GM18519 (cell line): Measurements from ENCODE around the gene DOCK1.

Source experiments
- ATAC-seq: cut with Tn5 transposase; IDR thresholded peaks from one replicate; pipeline ENCODE4 v1.9.1; 2021; ENCODE audit warnings: mild to moderate bottlenecking, moderate library complexity; ENCODE audit not compliant: unreplicated experiment, low FRiP score

The DOCK1 gene

GRCh38 chr10:127195041-127195506 is 289.8 kb downstream of the DOCK1 start:
- no peak for ATAC-seq

GRCh38 chr10:127195571-127196281 is 290.5 kb downstream of the DOCK1 start:
- ATAC-seq = no peak

GRCh38 chr10:127196282-127197153 is 291.3 kb downstream of the DOCK1 start, which contains the start of gene INSYN2A:
Gene INSYN2A, minus strand, starts transcription at chr10:127196591. Its CDS starts 20,196 bp downstream, at chr10:127176395.
- no peak for ATAC-seq

GRCh38 chr10:127197154-127197432 is 291.9 kb downstream of the DOCK1 start:
- no peak for ATAC-seq

- no peak for ATAC-seq
Measured at GRCh38 chr10:127198307-127198706, 293.1 kb downstream of the DOCK1 start.

- ATAC-seq = no peak
Measured at GRCh38 chr10:127198721-127199120, 293.5 kb downstream of the DOCK1 start.

- ATAC-seq = no peak
Measured at GRCh38 chr10:127200646-127201045, 295.4 kb downstream of the DOCK1 start.

GRCh38 chr10:127203067-127203466 is 297.8 kb downstream of the DOCK1 start:
- no peak for ATAC-seq

- no peak for ATAC-seq
Measured at GRCh38 chr10:127207081-127207480, 301.9 kb downstream of the DOCK1 start.

- no peak for ATAC-seq
Measured at GRCh38 chr10:127210936-127211466, 305.8 kb downstream of the DOCK1 start.

GRCh38 chr10:127215866-127216265 is 310.6 kb downstream of the DOCK1 start:
- no peak for ATAC-seq

- no peak for ATAC-seq
Measured at GRCh38 chr10:127216274-127216673, 311.0 kb downstream of the DOCK1 start.

GRCh38 chr10:127216786-127217185 is 311.6 kb downstream of the DOCK1 start:
- no peak for ATAC-seq

GRCh38 chr10:127218658-127219057 is 313.4 kb downstream of the DOCK1 start:
- ATAC-seq = no peak

- no peak for ATAC-seq
Measured at GRCh38 chr10:127221281-127221680, 316.1 kb downstream of the DOCK1 start.

- ATAC-seq = no peak
Measured at GRCh38 chr10:127227027-127227426, 321.8 kb downstream of the DOCK1 start.

- ATAC-seq = no peak
Measured at GRCh38 chr10:127227663-127228062, 322.4 kb downstream of the DOCK1 start.

GRCh38 chr10:127228195-127228787 is 323.1 kb downstream of the DOCK1 start:
- ATAC-seq = no peak

GRCh38 chr10:127234306-127234800 is 329.1 kb downstream of the DOCK1 start:
- ATAC-seq = no peak

GRCh38 chr10:127236266-127236665 is 331.0 kb downstream of the DOCK1 start:
- no peak for ATAC-seq

- no peak for ATAC-seq
Measured at GRCh38 chr10:127242914-127243313, 337.7 kb downstream of the DOCK1 start.
